GM21367 (cell line): ENCODE data around the gene WNK1.
"Not testable (repeated sequence)": the region's sequence is repeated elsewhere in the genome, so short reads cannot be mapped to it uniquely, and the experiment has no call there.

Experiments
- ATAC-seq: cut with Tn5 transposase; IDR thresholded peaks from one replicate; pipeline ENCODE4 v1.9.1; 2021; ENCODE audit not compliant: unreplicated experiment

The WNK1 gene

GRCh38 chr12:810671-811415 is 58.5 kb downstream of the WNK1 start:
- ATAC-seq = no peak

DNA sequence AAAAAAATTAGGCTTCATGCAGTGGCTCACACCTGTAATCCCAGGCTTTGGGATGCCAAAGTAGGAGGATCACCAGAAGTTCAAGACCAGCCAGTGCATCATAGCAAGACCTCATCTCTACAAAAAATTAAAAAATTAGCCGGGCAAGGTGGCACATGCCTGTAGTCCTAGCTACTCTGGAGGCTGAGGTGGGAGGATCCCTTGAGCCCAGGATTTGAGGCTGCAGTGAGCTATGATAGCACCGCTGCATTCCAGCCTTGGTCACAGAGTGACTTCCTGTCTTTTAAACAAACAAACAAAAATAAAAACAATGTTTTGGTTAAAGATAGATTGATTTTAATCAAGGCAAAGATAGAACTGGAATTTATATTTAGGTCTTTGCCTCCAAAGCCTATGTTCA is 60.6 kb downstream of the WNK1 start:
- ATAC-seq = no peak

DNA sequence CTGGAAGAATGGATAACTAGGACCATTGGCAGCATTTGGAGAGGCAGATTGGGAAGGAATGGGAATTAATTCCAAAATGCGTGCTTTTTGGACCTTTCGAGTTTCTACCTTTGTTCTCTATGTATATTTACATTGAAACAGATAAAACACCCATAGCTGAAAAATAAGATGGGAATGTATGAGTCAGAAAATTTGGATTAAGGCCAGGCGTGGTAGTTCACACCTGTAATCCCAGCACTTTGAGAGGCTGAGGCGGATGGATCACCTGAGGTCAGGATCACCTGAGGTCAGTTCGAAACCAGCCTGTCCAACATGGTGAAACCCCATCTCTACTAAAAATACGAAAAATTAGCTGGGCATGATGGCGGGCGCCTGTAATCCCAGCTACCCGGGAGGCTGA is 65.1 kb downstream of the WNK1 start:
- not testable (repeated sequence) for ATAC-seq

- ATAC-seq = no peak
Observed at GRCh38 chr12:817941-818600, 65.7 kb downstream of the WNK1 start.

- no peak for ATAC-seq
Observed at GRCh38 chr12:818733-819132, 66.4 kb downstream of the WNK1 start.

GRCh38 chr12:820336-820735 is 68.0 kb downstream of the WNK1 start:
- no peak for ATAC-seq

DNA sequence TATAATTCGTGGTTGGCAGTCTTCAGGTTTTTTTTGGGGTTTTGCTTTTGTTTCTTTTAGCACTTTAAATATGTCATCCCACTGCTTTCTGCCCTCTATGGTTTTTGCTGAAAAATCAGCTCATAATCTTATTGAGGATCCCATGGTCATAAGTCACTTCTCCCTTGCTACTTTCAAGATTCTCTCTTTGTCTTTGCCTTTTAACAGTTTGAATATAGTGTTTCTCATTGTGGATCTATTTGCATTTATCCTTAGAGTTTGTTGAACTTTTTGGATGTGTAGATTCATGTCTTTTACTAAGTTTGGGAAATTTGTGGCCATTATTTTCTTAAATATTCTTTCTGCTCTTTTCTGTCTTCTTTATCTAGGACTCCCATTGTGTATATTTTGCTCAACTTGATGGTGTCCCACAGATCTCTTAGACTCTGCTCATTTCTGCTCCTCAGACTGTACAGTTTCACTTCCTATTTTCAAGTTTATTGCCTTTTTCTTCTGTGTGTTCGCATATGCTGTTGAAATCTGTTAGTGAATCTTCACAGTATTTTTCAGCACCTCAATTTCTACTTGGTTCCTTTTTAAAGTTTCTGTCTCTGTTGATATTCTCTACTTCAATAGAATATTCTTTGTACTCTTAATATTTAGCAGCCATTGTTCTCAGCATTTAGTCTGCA is 70.8 kb downstream of the WNK1 start:
- ATAC-seq = no peak

GRCh38 chr12:826331-826730 is 74.0 kb downstream of the WNK1 start:
- no peak for ATAC-seq

- ATAC-seq = no peak
Observed at GRCh38 chr12:828726-829395, 76.5 kb downstream of the WNK1 start.

DNA sequence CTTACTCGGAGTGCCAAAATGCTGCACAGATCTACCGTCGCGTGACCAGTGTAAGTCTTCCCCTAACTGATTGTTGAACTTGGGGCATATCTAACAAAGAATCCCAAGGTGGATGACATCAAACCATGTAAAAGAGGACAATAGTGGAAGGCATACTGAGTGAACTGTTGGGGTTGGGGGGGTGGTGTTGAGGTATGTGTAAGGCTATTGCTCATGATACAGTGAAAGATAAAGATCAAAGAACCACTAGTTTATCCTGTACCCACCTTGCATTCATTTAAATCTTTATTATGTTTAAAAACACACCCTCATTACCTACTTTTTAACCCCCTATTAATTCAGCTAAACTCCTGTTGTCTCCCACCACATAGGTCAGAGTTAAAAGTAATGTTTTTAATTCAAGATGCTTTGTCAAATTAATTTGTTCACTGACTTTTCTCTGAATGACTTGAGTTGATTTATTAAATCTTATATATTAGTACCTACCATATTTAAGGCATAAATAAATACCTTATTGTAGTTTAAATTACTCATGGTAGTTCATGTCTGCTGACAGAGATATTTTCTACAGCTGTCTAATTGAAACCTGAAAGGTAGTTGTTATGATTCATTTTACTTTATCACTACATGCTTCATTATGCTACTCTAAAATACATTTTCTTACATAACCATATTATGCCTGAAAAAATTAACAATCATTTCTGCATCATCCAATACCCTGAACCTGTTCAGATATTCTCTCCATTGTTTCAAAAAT is 77.9 kb downstream of the WNK1 start:
- no peak for ATAC-seq

- ATAC-seq = no peak
Observed at GRCh38 chr12:835754-836518, 83.6 kb downstream of the WNK1 start.

DNA sequence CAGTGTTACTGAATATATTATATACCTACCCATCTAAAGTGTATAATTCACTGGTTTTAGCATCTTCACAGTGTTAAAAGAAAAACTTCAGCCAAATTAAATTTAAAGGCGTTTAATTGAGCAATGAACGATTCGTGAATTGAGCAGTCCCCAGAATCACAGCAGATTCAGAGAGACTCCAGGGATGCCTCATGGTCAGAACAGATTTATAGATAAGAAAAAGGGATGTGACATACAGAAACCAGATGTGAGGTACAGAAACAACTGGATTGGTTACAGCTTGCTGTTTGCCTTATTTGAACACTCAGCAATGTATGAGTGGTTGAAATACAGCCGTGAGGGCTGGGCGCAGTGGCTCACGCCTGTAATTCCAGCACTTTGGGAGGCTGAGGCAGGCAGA is 84.6 kb downstream of the WNK1 start:
- ATAC-seq = no peak

DNA sequence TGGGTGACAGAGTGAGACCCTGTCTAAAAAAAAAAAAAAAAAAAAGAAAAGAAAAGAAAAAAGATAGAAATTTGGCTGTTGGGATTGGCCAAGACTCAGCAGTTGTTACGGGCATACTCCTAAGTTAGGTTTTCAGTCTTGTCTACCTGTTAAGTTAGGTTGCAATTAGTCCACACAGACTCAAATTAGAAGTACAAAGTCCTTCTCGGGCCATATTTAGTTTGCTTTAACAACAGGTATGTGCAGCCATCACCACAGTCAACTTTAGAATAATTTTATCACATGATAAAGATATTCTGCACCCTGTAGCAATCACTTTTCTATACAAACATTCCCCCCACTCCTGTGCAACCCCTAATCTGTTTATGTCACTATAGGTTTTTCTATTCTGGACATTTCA is 85.2 kb downstream of the WNK1 start:
- no peak for ATAC-seq

DNA sequence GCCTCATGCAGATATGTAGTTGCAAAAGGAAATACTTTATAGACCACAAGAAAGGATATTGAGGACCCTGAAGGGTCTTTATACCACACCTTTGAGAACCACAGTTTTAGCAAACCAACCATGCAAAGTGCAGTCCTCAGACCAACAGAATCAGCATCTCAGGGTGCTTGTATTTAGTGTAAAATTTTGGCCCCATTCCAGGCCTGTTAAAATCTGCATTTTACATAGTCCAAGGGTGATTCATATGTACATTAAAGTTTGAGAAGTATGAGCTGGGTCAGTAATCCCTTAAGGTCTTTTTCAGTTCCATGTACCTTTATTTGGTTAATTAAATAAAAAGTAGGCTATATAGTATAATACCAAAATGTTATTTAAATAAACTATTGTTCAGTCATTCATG is 91.2 kb downstream of the WNK1 start:
- no peak for ATAC-seq

DNA sequence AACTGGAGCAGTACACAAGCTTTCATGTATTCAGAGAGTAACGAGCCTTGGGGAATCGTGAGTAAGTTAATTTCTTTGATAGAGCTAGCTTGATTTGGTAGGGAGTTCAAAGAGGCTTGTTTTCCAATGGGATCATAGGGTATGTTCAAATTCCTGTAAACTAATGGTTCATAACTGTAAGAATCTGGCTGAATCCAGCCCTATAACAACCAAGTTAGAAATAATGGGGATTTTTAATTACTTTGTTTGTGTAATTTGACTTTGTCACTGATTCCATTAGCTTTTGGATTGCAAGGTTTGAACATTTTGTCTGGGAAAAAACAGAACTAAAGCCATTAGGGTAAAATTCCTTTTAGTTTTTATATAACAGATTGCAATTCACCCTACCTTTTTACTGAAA is 94.0 kb downstream of the WNK1 start:
- ATAC-seq = no peak

DNA sequence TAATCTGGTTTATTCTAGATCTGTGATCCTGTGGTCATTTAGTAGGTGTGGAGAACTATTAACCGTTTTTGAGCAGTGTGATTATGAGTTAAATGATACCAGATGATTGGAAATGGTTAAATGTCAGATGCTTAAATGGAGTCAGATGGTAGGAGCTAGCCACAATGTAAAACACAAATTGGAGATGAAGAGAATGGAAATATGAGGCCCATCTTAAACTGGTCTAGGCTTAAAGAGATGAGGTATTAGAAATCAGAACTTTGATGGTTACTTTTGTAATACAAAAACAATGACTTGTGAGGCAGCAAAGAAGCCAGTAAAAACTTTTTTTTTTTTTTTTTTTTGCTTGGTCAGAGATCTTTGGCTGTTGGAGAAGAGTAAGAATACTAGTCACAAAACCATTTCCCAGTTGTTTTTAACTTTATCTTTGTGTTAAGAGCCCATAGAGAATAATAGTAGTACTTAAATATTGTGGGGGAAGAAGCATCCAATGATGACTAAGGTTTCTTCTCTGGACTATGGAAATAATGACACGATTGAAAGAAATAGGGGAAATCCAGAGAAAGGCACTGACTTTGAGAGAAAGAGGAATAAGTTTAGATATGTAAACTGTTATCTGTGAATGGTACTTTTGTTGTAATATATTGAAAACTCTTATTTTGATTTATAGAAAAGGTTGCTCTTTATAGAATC is 95.9 kb downstream of the WNK1 start:
- no peak for ATAC-seq

- no peak for ATAC-seq
Observed at GRCh38 chr12:848882-849527, 96.6 kb downstream of the WNK1 start.

GRCh38 chr12:849733-850437 is 97.5 kb downstream of the WNK1 start:
- ATAC-seq = not testable (repeated sequence)

DNA sequence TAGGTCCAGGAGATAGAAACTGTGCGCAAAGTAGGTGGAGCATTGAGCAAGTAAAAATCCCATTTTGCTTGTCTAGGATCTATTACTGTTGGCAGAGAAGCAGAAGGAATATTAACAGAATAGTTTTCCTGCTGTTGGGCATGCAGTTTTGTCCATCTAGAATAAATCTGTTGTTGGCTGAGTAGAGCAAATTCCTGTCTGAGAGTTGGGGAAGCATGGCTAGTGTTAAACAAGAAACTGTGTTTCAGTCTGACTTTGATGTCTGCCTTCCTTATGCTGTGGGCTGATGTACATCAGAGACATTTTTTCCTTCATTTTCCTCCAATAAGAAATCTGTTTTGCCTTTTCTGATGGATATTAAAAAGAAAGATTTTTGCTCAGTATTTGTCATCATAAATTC is 99.0 kb downstream of the WNK1 start:
- no peak for ATAC-seq
